Stimulated activated CD8-positive, alpha-beta memory T cell treated with anti-CD3 and anti-CD28 coated beads, Interleukin-2, amount 100 ng/mL, for 48 hours (primary cell): Measurements from ENCODE around the gene OR6Q1.
"Not testable (repeated sequence)": the region's sequence is repeated elsewhere in the genome, so short reads cannot be mapped to it uniquely, and the experiment has no call there.

Experiments used
- DNase-seq, 2 donors: peaks; one replicate each; pipeline ENCODE4 v3.0.0-alpha.2; 2020; ENCODE audit warnings: low read depth in 2 of 2

Gene OR6Q1

GRCh38 chr11:58030653-58031052 is at the start of gene OR6Q1:
Gene OR6Q1, plus strand, starts transcription at chr11:58030953. Its CDS starts 0 bp downstream, at chr11:58030953.
- no peak for DNase-seq

- no peak for DNase-seq
These were observed 49.2 kb upstream of the OR6Q1 start for GRCh38 chr11:57981536-57981935.

GRCh38 chr11:57982776-57983175 is 48.0 kb upstream of the OR6Q1 start:
- no peak for DNase-seq

- DNase-seq, result no peak
These were observed 47.6 kb upstream of the OR6Q1 start for GRCh38 chr11:57983191-57983590.

GRCh38 chr11:57999523-57999922 is 31.2 kb upstream of the OR6Q1 start:
- DNase-seq, result not testable (repeated sequence)

GRCh38 chr11:58000021-58000420 is 30.7 kb upstream of the OR6Q1 start:
- not testable (repeated sequence) for DNase-seq

GRCh38 chr11:58000699-58001098 is 30.1 kb upstream of the OR6Q1 start:
- DNase-seq, result no peak

GRCh38 chr11:58003036-58003435 is 27.7 kb upstream of the OR6Q1 start:
- DNase-seq, result no peak

- DNase-seq, result no peak
These were observed 27.2 kb upstream of the OR6Q1 start for GRCh38 chr11:58003591-58003990.

GRCh38 chr11:58004664-58005063 is 26.1 kb upstream of the OR6Q1 start:
- no peak for DNase-seq

GRCh38 chr11:58006940-58007339 is 23.8 kb upstream of the OR6Q1 start:
- no peak for DNase-seq

- DNase-seq, result no peak
These were observed 19.0 kb upstream of the OR6Q1 start for GRCh38 chr11:58011771-58012170.

- no peak for DNase-seq
These were observed 7.3 kb upstream of the OR6Q1 start, which contains the start of gene OR9Q1 for GRCh38 chr11:58023435-58023931. Gene OR9Q1, plus strand, starts transcription at chr11:58023881. Its CDS starts 155,564 bp downstream, at chr11:58179445.

GRCh38 chr11:58024601-58025091 is 6.1 kb upstream of the OR6Q1 start:
- DNase-seq, result no peak

GRCh38 chr11:58027341-58027740 is 3.4 kb upstream of the OR6Q1 start:
- DNase-seq, result no peak

- no peak for DNase-seq
These were observed 1.9 kb upstream of the OR6Q1 start for GRCh38 chr11:58028687-58029411.

- DNase-seq, result no peak
These were observed 3.7 kb downstream of the OR6Q1 start for GRCh38 chr11:58034471-58034870.

GRCh38 chr11:58039589-58039988 is 8.8 kb downstream of the OR6Q1 start:
- no peak for DNase-seq

GRCh38 chr11:58043379-58043778 is 12.6 kb downstream of the OR6Q1 start:
- DNase-seq, result no peak

GRCh38 chr11:58046231-58046630 is 15.5 kb downstream of the OR6Q1 start:
- DNase-seq, result no peak

GRCh38 chr11:58047818-58048217 is 17.1 kb downstream of the OR6Q1 start:
- no peak for DNase-seq

GRCh38 chr11:58055806-58056401 is 25.2 kb downstream of the OR6Q1 start:
- DNase-seq, result no peak

GRCh38 chr11:58057481-58057880 is 26.7 kb downstream of the OR6Q1 start:
- no peak for DNase-seq
